NCI-H345 treated with DMSO at 0.1 percent for 48 hours (cell line): ENCODE results near the gene PLCL1.
"Not testable (repeated sequence)": the region's sequence is repeated elsewhere in the genome, so short reads cannot be mapped to it uniquely, and the experiment has no call there.

Experiments used
- DNase-seq: peaks from one replicate; lab custom pipeline; 2025; ENCODE audit not compliant: unreplicated experiment; lab: John Stamatoyannopoulos, UW

Gene PLCL1

GRCh38 chr2:198162276-198162675 is 357.9 kb downstream of the PLCL1 start:
- DNase-seq: no peak

DNA sequence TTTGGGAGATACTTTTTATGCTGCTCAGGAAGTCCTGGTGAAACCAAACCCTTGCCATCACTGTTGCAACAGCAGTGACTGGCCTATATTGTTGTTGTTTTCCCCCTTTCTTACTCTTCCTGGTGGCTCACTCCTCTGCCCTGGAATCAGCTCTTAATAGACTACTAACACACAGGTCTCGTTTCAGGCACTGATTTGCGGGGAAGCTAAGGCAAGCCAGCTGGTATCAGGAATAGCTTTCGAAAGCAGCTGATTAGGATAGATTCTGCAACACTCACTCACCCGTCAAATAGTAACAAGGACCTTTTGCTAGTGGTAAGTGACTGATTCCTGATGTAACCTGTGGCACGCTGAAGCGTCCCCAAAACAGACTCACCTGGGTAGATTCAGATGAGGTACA is 360.4 kb downstream of the PLCL1 start:
- no peak for DNase-seq

DNA sequence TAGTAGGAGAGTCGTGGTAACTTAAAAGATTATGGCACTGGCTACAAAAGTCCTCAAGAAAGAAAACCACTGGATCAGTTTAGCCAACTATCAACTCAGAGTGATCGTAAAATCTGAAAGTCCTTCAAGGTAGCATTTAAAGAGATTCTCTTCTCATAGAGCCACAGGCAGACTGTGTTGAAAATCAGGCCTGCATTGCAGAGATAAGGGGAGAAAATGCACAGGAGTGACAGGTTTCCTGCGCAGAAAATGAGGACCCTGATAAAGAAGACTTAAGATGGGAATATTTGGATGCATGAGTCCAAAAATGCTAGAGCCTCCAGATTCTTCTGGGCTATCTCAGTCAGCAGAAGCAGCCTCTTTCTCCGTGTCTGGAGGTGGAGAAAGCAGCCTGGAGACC is 360.9 kb downstream of the PLCL1 start:
- no peak for DNase-seq

DNA sequence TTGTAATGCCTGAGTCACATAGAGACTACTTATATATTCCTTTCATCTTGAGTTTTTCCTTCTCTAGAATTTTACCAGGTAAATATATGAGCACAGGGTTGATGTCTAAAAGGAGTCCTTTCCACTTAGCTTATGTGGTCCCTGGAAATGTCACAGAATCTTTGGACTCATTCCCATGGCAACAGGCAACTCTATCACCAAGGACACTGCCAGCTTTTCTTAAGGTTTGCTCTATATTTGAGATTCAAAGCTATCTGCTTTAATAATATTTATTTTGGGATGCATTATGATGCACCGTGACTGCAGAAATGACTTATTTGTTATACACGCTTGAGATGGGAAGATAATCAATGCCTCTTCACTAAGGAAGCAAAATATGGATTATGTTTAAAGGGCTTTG is 363.0 kb downstream of the PLCL1 start:
- DNase-seq: no peak

DNA sequence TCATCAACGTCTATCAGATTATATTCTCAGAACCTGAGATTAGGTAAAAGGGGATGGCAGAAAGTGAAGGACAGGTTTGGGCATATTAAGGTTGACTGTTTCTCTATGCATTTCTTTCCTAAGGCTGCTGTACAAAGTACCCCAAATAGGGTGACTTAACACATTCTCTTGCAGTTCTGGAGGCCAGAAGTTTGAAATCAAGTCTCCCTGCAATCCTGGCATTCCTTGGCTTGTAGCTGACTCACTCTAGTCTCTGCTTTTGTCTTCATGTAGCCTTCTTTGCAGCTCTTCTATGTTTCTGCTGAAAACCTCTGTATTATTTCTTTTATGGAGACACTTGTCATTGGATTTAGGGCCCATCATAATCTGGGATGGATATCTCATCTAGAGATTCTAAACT is 364.3 kb downstream of the PLCL1 start:
- no peak for DNase-seq

DNA sequence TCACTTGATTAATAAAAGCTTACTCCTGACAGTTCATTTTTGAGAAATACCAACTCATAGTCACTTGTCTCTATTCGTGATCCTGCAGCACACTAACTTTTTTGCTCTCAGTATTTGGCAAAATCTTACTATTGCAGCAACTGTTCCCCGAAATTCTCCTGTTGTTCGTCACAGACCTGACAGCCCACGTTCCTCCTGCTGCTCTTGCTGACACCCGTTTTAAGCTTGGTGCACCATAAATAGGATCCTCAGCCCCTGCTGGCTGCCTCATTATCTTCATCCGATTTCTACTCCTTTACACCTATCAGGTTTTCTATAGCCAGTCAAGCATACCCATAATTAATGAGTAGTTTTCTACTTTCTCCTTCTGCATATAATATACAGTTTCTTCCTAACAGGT is 368.8 kb downstream of the PLCL1 start:
- DNase-seq: no peak

DNA sequence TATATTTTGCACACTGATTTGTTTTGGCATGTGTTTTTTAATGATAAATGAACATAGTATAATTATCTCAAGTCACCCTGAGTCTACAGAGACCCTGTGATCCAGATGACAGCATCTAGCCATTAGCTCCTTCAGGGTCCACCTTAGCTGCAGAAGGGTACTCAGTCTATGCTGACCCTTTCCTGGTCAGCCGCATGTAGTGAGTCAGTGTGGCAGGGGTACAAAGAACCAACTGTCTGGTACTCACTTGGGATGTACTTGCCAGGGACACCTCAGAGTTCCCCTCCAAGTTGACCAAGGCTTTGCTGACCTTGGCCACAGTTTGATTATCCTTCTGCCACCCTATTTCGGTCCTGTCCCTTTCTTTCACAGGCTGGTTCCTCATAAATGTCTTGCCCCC is 369.5 kb downstream of the PLCL1 start:
- no peak for DNase-seq

DNA sequence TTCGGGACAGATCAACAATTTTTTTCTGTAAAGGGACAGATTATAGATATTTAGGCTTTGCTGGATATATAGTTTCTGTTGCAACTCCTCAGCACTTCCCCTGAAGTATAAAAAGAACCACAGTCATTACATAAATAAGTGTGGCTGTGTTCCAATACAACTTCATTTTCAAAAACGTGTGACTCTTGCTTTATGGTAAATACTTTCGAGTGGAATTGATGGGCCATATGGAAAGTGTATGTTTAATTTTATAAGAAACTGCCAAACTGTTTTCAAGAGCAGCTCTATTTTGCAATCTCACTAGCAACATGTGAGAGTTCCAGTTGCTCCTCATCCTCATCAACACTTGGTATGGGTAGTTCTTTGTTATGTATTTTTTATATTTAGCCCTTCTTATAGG is 370.9 kb downstream of the PLCL1 start:
- DNase-seq: no peak

GRCh38 chr2:198177040-198177439 is 372.6 kb downstream of the PLCL1 start:
- no peak for DNase-seq

- DNase-seq: no peak
These were observed 374.4 kb downstream of the PLCL1 start for GRCh38 chr2:198178766-198179165.

DNA sequence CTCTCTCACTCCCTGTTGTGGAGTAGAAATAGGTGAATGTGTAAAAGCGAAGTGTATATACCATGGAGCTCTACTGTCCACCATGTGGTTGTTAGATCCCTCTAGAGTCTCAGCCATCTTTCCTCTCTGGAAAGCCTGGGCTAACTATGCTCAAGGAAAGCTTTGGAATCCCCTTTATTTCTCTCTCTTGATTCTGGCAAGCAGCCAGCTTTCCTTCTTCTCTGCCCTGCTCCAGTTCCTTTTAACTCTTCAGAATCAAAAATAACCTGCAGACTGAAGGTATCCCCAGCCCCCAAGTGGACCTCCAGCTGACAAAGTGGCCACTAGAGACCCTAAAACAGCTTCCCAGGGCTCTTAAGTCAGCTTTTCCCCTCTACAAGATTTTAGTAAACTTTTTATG is 381.9 kb downstream of the PLCL1 start:
- DNase-seq: no peak

DNA sequence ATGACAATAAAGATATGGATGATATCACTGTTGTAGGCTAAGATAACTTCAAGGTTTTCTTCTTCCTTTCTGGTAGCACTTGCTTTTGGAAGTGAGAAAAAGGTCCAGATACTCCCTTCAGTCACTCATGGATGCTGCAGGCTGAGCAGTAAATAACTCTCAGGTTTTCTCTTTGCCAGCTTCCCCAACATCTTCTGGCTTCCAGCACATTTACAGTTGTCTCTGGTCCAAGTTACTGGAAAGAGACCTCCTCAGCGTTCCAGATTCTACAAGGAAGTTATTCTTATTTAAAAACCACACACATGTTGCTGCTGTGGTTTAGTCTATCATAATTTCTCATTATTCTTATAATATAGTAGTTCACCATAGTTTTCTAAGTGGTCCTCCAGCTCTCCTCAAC is 383.4 kb downstream of the PLCL1 start:
- no peak for DNase-seq

DNA sequence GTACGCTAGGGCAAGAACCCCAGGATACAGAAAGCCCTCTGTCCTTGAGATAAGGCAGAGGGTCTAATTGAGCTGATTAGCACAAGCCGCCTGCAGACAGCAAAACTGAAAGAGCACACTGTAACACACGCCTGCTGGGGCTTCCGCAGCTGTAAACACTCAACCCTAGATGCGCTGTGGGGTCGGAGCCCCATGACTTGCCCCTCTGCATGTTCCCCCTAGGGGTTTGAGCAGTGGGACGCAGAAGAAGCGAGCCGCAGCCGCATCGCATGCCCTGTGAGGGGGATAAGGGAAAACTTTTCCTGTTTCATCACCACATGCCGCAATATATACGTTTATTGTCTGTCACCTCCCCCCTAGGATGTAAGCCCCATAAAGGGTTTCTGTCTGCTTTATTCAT is 384.6 kb downstream of the PLCL1 start:
- DNase-seq: no peak

GRCh38 chr2:198191651-198192050 is 387.3 kb downstream of the PLCL1 start:
- DNase-seq: no peak

GRCh38 chr2:198196556-198196955 is 392.2 kb downstream of the PLCL1 start:
- not testable (repeated sequence) for DNase-seq
